ENCODE measurements around the gene ZFP42. TPM values are rescaled to one million over a fixed set of nuclear protein-coding genes. Genes with fewer than 3 reads are reported as not detected.

ZFP42 gene
- total RNA-seq, 3 donors from 2014 or later: not detected

- Histone ChIP-seq H3K27me3 (no peaks in the 10 kb centered on the region), H3K4me1 (no peaks in the 10 kb centered on the region), H3K4me3 (no peak overlapping the region), H3K9me3 (no peaks in the 10 kb centered on the region), H3K36me3 (no peaks in the 10 kb centered on the region), H3K27ac (no peak overlapping the region)
- DNase-seq (ENCODE audit: low spot score in 2 of 2): no peak
- intact Hi-C loops (cut with DNase I; ENCODE audit: low total_unique reads): no loop called here
- TF ChIP-seq POLR2AphosphoS5 (IDR thresholded peaks at IDR 0.05): no peak
- TF ChIP-seq CTCF (IDR thresholded peaks at IDR 0.05): no peak
- no peak for TF ChIP-seq POLR2A (IDR thresholded peaks at IDR 0.05)
Measured at GRCh38 chr4:188030401-188030800, 34.8 kb downstream of the ZFP42 start.

GRCh38 chr4:188031751-188032150, 36.2 kb downstream of the ZFP42 start:
- Histone ChIP-seq H3K36me3 (no peaks in the 10 kb centered on the region), H3K4me1 (no peaks in the 10 kb centered on the region), H3K27me3 (no peaks in the 10 kb centered on the region), H3K9me3 (no peaks in the 10 kb centered on the region), H3K4me3 (no peak overlapping the region), H3K27ac (no peak overlapping the region)
- no peak for DNase-seq (ENCODE audit: low spot score in 2 of 2)
- TF ChIP-seq POLR2A (IDR thresholded peaks at IDR 0.05) (no peak), CTCF (IDR thresholded peaks at IDR 0.05) (no peak), POLR2AphosphoS5 (IDR thresholded peaks at IDR 0.05) (no peak)
- intact Hi-C loops (cut with DNase I; ENCODE audit: low total_unique reads): no loop called here

- Histone ChIP-seq H3K9me3 (no peaks in the 10 kb centered on the region), H3K27me3 (no peaks in the 10 kb centered on the region), H3K27ac (no peak overlapping the region), H3K4me3 (no peak overlapping the region), H3K4me1 (no peaks in the 10 kb centered on the region), H3K36me3 (no peaks in the 10 kb centered on the region)
- intact Hi-C loops (cut with DNase I; ENCODE audit: low total_unique reads): no loop called here
- TF ChIP-seq CTCF (IDR thresholded peaks at IDR 0.05) (no peak), POLR2AphosphoS5 (IDR thresholded peaks at IDR 0.05) (no peak), POLR2A (IDR thresholded peaks at IDR 0.05) (no peak)
- no peak for DNase-seq (ENCODE audit: low spot score in 2 of 2)
Measured at GRCh38 chr4:188032170-188032569, 36.6 kb downstream of the ZFP42 start.

- Histone ChIP-seq H3K27ac (no peak overlapping the region), H3K27me3 (no peaks in the 10 kb centered on the region), H3K36me3 (no peaks in the 10 kb centered on the region), H3K4me3 (no peak overlapping the region), H3K4me1 (no peaks in the 10 kb centered on the region), H3K9me3 (no peaks in the 10 kb centered on the region)
- DNase-seq (ENCODE audit: low spot score in 2 of 2): no peak
- intact Hi-C loops (cut with DNase I; ENCODE audit: low total_unique reads): no loop called here
- TF ChIP-seq CTCF (IDR thresholded peaks at IDR 0.05): no peak
- no peak for TF ChIP-seq POLR2A (IDR thresholded peaks at IDR 0.05)
- no peak for TF ChIP-seq POLR2AphosphoS5 (IDR thresholded peaks at IDR 0.05)
Measured at GRCh38 chr4:188032583-188032982, 37.0 kb downstream of the ZFP42 start.

- Histone ChIP-seq H3K27ac (no peak overlapping the region), H3K4me1 (no peaks in the 10 kb centered on the region), H3K27me3 (no peaks in the 10 kb centered on the region), H3K36me3 (no peaks in the 10 kb centered on the region), H3K9me3 (no peaks in the 10 kb centered on the region), H3K4me3 (no peak overlapping the region)
- DNase-seq (ENCODE audit: low spot score in 2 of 2): no peak
- intact Hi-C loops (cut with DNase I; ENCODE audit: low total_unique reads): no loop called here
- TF ChIP-seq POLR2A (IDR thresholded peaks at IDR 0.05) (no peak), CTCF (IDR thresholded peaks at IDR 0.05) (no peak), POLR2AphosphoS5 (IDR thresholded peaks at IDR 0.05) (no peak)
Measured at GRCh38 chr4:188037003-188037713, 41.6 kb downstream of the ZFP42 start.
